CD14-positive monocyte (primary cell): ENCODE results near the gene PCDHGC3. TPM values are rescaled to one million over a fixed set of nuclear protein-coding genes. Genes with fewer than 3 reads are reported as not detected.
A peak's percentile ranks its signal among the peaks of the same experiment; 100 is the strongest.

Experiments
- DNase-seq, 3 donors: peaks; one replicate each; pipeline ENCODE4 v3.0.0-alpha.2; 2011 to 2022
- H2AFZ ChIP-seq: 2 replicates; pipeline ENCODE4 v1.6.0; 2012; ENCODE audit warnings: mild to moderate bottlenecking, low read depth, low read length, inconsistent platforms; ENCODE audit not compliant: insufficient read depth, poor library complexity, severe bottlenecking
- H3K27ac ChIP-seq, 2 donors: 1 replicate in 1 of 2; 2 replicates in 1 of 2; pipeline ENCODE4 v1.5.1; 2012 to 2013; ENCODE audit warnings: low read length in 2 of 2, control low read depth in 1 of 2, inconsistent platforms in 1 of 2, low read depth in 1 of 2, mild to moderate bottlenecking in 1 of 2
- H3K27me3 ChIP-seq, 2 donors: one replicate each; pipeline versions ENCODE4 v1.6.0 to v1.6.1; 2011 to 2013; ENCODE audit warnings: low read length in 2 of 2; ENCODE audit not compliant: control insufficient read depth in 2 of 2, insufficient read depth in 2 of 2
- H3K36me3 ChIP-seq, 2 donors: replicated peaks in 1 of 2; 1 replicate in 1 of 2; 2 replicates in 1 of 2; pipeline versions ENCODE4 v1.5.1 to v1.6.1; 2012 to 2013; ENCODE audit warnings: low read length in 2 of 2, control low read depth in 1 of 2, inconsistent platforms in 1 of 2, mild to moderate bottlenecking in 1 of 2; ENCODE audit not compliant: insufficient read depth in 2 of 2, control insufficient read depth in 1 of 2
- H3K4me1 ChIP-seq, 2 donors: 1 replicate in 1 of 2; 2 replicates in 1 of 2; pipeline versions ENCODE4 v1.5.1 to v1.6.1; 2012 to 2013; ENCODE audit warnings: low read length in 2 of 2, control low read depth in 1 of 2, inconsistent platforms in 1 of 2, mild to moderate bottlenecking in 1 of 2, moderate library complexity in 1 of 2; ENCODE audit not compliant: insufficient read depth in 2 of 2, control insufficient read depth in 1 of 2
- H3K4me2 ChIP-seq: replicated peaks from 2 replicates; pipeline ENCODE3; 2012; ENCODE audit warnings: low read length, moderate library complexity, mild to moderate bottlenecking; ENCODE audit not compliant: poor library complexity, severe bottlenecking; ENCODE audit errors: extremely low read depth
- H3K4me3 ChIP-seq, 3 experiments: fragments of 200-600 bp in 1 of 3; sonication (generic) in 1 of 3; replicated peaks in 1 of 3; 1 replicate in 2 of 3; 2 replicates in 1 of 3; pipeline ENCODE4 v1.5.1; 2011 to 2013; ENCODE audit warnings: low read length in 3 of 3, mild to moderate bottlenecking in 3 of 3, control low read depth in 2 of 3, low read depth in 2 of 3, inconsistent platforms in 1 of 3, moderate library complexity in 1 of 3
- H3K79me2 ChIP-seq: 2 replicates; pipeline ENCODE4 v1.6.0; 2012; ENCODE audit warnings: mild to moderate bottlenecking, control low read depth, inconsistent platforms, low read length, moderate library complexity; ENCODE audit not compliant: insufficient read depth
- H3K9ac ChIP-seq: 2 replicates; pipeline ENCODE4 v1.6.0; 2017; ENCODE audit warnings: low read length, mild to moderate bottlenecking; ENCODE audit not compliant: insufficient read depth, poor library complexity, severe bottlenecking
- H3K9me3 ChIP-seq, 2 donors: replicated peaks in 1 of 2; 1 replicate in 1 of 2; 2 replicates in 1 of 2; pipeline versions ENCODE4 v1.5.1 to v1.6.1; 2012 to 2013; ENCODE audit warnings: low read length in 2 of 2, control low read depth in 1 of 2; ENCODE audit not compliant: control insufficient read depth in 1 of 2, insufficient read depth in 1 of 2
- H4K20me1 ChIP-seq: 2 replicates; pipeline ENCODE4 v1.6.0; 2012; ENCODE audit warnings: mild to moderate bottlenecking, low read length, control low read depth, moderate library complexity; ENCODE audit not compliant: insufficient read depth
- H3K27ac Mint-ChIP-seq, 7 donors: one replicate each; pipeline ENCODE4 v1.8.0; 2020; ENCODE audit warnings: mild to moderate bottlenecking in 7 of 7, mixed read lengths in 7 of 7, moderate library complexity in 6 of 7, inconsistent platforms in 2 of 7
- H3K27me3 Mint-ChIP-seq, 3 donors: one replicate each; pipeline ENCODE4 v1.8.0; 2021 to 2022; ENCODE audit warnings: low read depth in 3 of 3, mild to moderate bottlenecking in 3 of 3, mixed read lengths in 3 of 3, moderate library complexity in 3 of 3, inconsistent platforms in 1 of 3
- H3K36me3 Mint-ChIP-seq, 2 donors: one replicate each; pipeline ENCODE4 v1.8.0; 2020; ENCODE audit warnings: mixed read lengths in 2 of 2, inconsistent platforms in 1 of 2, mild to moderate bottlenecking in 1 of 2
- H3K4me1 Mint-ChIP-seq: one replicate; pipeline ENCODE4 v1.8.0; 2020; ENCODE audit warnings: mild to moderate bottlenecking, mixed read lengths
- H3K4me3 Mint-ChIP-seq, 2 donors: one replicate each; pipeline ENCODE4 v1.8.0; 2020; ENCODE audit warnings: mild to moderate bottlenecking in 2 of 2, mixed read lengths in 2 of 2, moderate library complexity in 1 of 2
- H3K9me3 Mint-ChIP-seq, 7 donors: one replicate each; pipeline ENCODE4 v1.8.0; 2020 to 2022; ENCODE audit warnings: mixed read lengths in 7 of 7, mild to moderate bottlenecking in 6 of 7, moderate library complexity in 6 of 7, inconsistent platforms in 2 of 7
- CTCF ChIP-seq: fragments of 200-600 bp; IDR thresholded peaks from one replicate; pipeline ENCODE4 v1.8.0; 2022; ENCODE audit warnings: antibody characterized with exemption, mild to moderate bottlenecking
- WGBS: methylation state at CpG from one replicate; pipeline ENCODE4 v1.1.5; 2013; ENCODE audit warnings: missing lambda C conversion rate; ENCODE audit not compliant: insufficient coverage; 5-methylcytosine and 5-hydroxymethylcytosine counted together
- intact Hi-C, 2 donors: fragments of 100-400 bp; cut with micrococcal nuclease; formaldehyde crosslinking; loops; one replicate each; pipeline versions ENCODE4 v1.15.0 to v1.15.1; 2023
- polyA plus RNA-seq, 3 donors: library from polyadenylated mRNA; depleted of rRNA in 1 of 3; unstranded in 2 of 3; stranded (reverse) in 1 of 3; fragments of 300-500 nt in 2 of 3; fragments of >200 nt in 1 of 3; fragmentation: Illumina TruSeq in 2 of 3; gene quantifications; 1 replicate in 2 of 3; 2 replicates in 1 of 3; pipeline ENCODE4 v1.2.3, GENCODE V29; 2012 to 2021

PCDHGC3 gene
- polyA plus RNA-seq, 3 donors, result 0.33 TPM; not detected in 2

GRCh38 chr5:141495453-141495811 lies 19.7 kb downstream of the PCDHGC3 start:
- no peak overlapping the region for H3K27ac Mint-ChIP-seq
- H4K20me1 ChIP-seq, result no peaks in the 10 kb centered on the region
- peaks cover 14% of the 10 kb centered on the region for H3K4me1 Mint-ChIP-seq
- H3K27ac ChIP-seq, result no peak overlapping the region
- H3K79me2 ChIP-seq, result no peaks in the 10 kb centered on the region
- no peak for DNase-seq
- peaks cover 13 to 15% of the 10 kb centered on the region in 2 donors for H3K4me1 ChIP-seq
- no peak overlapping the region for H2AFZ ChIP-seq
- H3K4me3 ChIP-seq, result no peak overlapping the region
- H3K4me2 ChIP-seq, result no peak overlapping the region
- peaks cover 0 to 21% (median 7%) of the 10 kb centered on the region in 7 donors for H3K9me3 Mint-ChIP-seq
- no peaks in the 10 kb centered on the region for H3K36me3 Mint-ChIP-seq
- no peaks in the 10 kb centered on the region for H3K36me3 ChIP-seq
- peak overlapping the region in 1 of 2 donors; percentile 69 for H3K4me3 Mint-ChIP-seq
- H3K27me3 ChIP-seq, result peaks cover 34 to 65% of the 10 kb centered on the region in 2 donors
- peaks cover 64 to 79% (median 64%) of the 10 kb centered on the region in 3 donors for H3K27me3 Mint-ChIP-seq
- H3K9ac ChIP-seq, result no peak overlapping the region
- no peak for TF ChIP-seq CTCF
- intact Hi-C loops, result no loop called here
- H3K9me3 ChIP-seq, result peaks cover 3 to 28% of the 10 kb centered on the region in 2 donors
- 93% methylated on average over 5 of the region's 8 CpGs for WGBS

- WGBS, result no CpG with 5 or more reads among the region's 4 CpGs
- Histone ChIP-seq H3K79me2 (no peaks in the 10 kb centered on the region), H3K9me3 (peaks cover 3 to 22% of the 10 kb centered on the region in 2 donors), H3K4me2 (no peak overlapping the region), H4K20me1 (no peaks in the 10 kb centered on the region), H3K4me3 (no peak overlapping the region), H3K9ac (no peak overlapping the region), H3K4me1 (peaks cover 13 to 15% of the 10 kb centered on the region in 2 donors), H2AFZ (no peak overlapping the region), H3K36me3 (no peaks in the 10 kb centered on the region), H3K27me3 (peaks cover 27 to 59% of the 10 kb centered on the region in 2 donors), H3K27ac (no peak overlapping the region)
- peaks cover 14% of the 10 kb centered on the region for H3K4me1 Mint-ChIP-seq
- peaks cover 58 to 74% (median 58%) of the 10 kb centered on the region in 3 donors for H3K27me3 Mint-ChIP-seq
- no peak for DNase-seq
- intact Hi-C loops, result no loop called here
- peak overlapping the region in 1 of 2 donors; percentile 1 for H3K4me3 Mint-ChIP-seq
- H3K9me3 Mint-ChIP-seq, result peaks cover 0 to 17% (median 5%) of the 10 kb centered on the region in 7 donors
- no peak for TF ChIP-seq CTCF
- no peaks in the 10 kb centered on the region for H3K36me3 Mint-ChIP-seq
- H3K27ac Mint-ChIP-seq, result peak overlapping the region in 1 of 7 donors; percentile 27
These were observed 20.3 kb downstream of the PCDHGC3 start for GRCh38 chr5:141496038-141496437.
